Ramos (cell line): ENCODE results near the gene RIC3.
"Not testable (repeated sequence)": the region's sequence is repeated elsewhere in the genome, so short reads cannot be mapped to it uniquely, and the experiment has no call there.

Experiments used
- in situ Hi-C: fragments of 300-500 bp; cut with MboI; formaldehyde crosslinking; loops from one replicate; pipeline ENCODE4 v1.14.3; 2022; ENCODE audit warnings: low sequenced_read_pairs; ENCODE audit not compliant: unreplicated experiment

RIC3 gene

DNA sequence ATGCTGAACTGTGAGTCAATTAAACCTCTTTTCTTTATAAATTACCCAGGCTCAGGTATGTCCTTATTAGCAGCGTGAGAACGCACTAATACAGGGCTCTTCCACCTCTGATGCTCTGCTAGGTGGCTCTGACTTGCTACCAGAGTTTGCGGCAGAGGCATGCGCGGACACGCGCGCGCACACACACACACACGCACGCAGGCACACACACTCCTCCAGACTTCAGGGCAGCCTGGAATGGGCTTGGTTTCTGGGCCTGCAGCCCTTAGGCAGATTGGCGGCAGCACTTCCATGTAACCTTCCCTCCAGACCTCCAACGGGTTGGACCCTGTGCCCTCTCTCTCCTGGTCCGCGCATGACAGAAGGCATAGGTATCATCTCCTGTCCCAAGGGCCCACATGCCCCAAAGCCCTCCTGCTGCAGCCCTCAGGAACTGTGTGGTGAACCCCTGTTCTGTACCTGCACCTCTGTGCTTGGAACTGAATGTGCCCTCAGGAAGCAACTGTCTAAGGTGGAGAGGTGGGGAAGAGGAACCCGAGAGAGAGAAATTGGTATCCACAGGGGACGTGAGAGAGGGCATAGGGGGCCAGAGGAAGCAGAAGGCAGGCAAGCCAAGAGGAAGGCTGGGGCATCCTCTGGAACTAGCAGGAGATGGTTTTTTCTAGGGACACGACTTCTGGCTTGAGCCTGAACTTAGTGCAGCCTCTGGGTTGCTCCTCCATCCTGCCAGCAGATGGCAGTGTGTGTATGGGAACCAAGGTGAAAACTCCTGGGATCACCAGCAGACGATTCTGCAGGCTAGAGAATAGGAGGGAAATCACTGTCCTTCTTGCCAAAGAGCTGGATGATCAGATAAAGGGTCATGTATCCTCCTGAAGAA is 23.4 kb upstream of the RIC3 start:
- in situ Hi-C loops, result no loop called here

DNA sequence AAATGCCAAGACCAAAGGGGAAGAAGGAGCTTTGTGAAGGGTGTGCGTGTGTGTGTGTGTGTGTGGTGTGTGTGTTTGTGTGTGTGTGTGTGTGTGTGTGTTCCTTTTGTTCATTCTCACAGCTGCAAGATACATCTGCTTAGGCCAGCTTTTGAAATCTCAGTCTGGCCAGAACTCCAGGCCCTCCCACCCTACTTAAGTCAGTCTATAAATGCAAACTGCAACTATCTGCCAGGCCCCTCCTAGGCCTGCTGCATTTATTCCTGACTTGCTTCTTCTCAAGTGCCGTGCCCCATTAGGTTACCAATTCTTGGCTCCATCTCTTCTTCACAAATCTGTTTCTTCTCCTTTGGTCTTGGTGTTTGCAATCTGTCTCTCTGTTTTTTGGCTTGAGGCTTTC is 21.6 kb upstream of the RIC3 start:
- in situ Hi-C loops, result no loop called here

- in situ Hi-C loops, result no loop called here
Observed at GRCh38 chr11:8186429-8186828, 17.6 kb upstream of the RIC3 start.

GRCh38 chr11:8183111-8183510 is 14.3 kb upstream of the RIC3 start:
- in situ Hi-C loops, result no loop called here

- in situ Hi-C loops, result no loop called here
Observed at GRCh38 chr11:8180469-8180868, 11.6 kb upstream of the RIC3 start.

DNA sequence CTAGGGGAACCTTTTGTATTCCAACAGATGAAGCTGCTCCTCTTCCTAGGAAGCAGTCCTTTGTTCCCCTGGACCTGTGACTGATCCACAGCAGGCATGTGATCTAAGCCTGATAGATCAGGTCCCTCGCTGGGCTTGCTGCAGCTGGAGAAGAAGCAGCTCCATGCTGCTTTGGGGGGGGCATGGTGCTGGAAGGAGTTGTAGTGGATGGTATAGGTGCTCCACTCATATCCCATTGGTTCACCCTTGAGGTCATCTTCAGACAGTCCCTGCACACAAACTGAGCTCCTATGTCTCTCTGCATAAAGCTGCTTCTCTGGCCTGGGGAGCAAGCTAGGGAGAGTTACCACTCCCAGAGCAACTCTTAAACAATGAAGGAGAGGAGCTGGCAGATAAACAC is 9.5 kb upstream of the RIC3 start:
- in situ Hi-C loops, result no loop called here

GRCh38 chr11:8177136-8177535 is 8.3 kb upstream of the RIC3 start:
- in situ Hi-C loops, result no loop called here

DNA sequence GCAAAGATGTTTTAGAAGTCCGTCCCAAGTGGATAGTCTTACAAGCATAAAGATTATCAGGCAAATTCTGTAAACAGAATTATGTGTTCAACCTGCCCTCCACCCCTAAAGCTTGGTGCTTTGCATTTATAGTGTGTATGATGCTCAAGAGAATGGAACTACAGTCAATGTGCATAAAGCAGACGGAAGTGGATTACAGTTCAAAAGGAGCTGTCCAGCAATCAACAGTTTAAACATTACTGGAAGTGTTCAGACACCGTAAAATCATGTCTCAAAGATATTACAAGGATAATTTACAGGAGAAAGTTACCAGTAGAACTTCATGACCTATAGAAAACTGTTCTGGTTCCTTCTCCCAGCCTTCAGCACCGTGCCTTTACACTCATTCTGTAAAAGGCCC is 1.0 kb downstream of the RIC3 start:
- in situ Hi-C loops, result no loop called here

DNA sequence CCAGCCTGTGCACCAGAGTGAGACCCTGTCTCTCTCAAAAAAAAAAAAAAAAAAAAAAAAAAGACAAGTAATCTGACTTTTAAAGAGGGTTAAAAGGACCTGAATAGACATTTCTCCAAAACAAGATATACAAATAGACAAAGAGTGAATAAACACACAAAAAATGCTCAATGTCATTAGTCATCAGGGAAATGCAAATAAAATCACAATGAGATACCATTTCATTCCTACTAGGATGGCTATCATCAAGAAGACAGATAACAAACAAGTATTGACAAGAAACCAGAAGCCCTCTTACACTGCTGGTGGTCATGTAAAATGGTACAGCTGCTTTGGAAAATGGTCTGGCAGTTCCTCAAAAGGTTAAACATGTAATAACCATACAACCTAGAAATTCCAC is 4.1 kb downstream of the RIC3 start:
- in situ Hi-C loops, result no loop called here

DNA sequence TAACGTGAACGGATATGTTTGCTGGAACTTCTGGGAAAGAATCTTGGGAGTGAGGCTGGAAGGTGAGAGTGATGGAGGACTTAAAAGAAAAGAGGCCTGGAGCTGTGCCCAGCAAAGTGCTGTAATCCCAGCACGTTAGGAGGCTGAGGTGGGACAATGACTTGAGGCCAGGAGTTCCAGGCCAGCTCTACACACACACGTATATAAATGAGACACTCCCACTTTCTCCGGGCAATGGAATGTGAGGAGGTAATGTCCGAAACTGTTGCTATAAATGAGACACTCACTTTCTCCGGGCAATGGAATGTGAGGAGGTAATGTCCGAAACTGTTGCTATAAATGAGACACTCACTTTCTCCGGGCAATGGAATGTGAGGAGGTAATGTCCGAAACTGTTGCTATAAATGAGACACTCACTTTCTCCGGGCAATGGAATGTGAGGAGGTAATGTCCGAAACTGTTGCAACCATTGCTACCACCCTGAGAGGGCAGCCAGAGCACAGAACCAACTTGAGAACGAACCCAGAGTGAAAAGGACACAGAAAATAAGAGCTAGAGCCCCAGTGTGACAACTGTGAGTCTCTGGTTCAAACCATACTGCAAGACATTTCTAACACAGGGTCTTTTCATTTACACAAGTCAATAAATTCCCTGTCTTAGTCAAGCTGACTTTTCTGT is 7.1 kb downstream of the RIC3 start:
- in situ Hi-C loops, result not testable (repeated sequence)

GRCh38 chr11:8156877-8157276 is 11.9 kb downstream of the RIC3 start:
- in situ Hi-C loops, result no loop called here

DNA sequence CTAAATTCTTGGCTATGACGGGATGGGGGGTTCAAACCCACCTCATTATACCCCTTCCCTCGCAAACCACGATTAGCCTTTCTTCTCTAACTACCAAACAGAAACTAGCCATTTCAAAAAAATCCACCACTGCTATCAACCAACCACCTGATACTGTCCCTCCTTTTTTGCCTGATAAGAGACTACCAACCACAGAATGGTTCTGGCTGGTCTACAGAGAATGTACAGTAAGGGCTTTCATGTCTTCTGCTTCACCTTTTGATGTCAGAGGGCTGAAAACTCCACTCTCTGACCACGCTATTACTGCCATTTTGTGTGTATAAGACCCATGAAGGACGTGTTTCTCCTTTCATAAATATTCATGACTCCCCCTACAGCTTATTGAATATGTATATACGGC is 19.1 kb downstream of the RIC3 start:
- in situ Hi-C loops, result no loop called here

GRCh38 chr11:8138526-8138925 is 30.3 kb downstream of the RIC3 start:
- in situ Hi-C loops, result no loop called here

GRCh38 chr11:8127447-8127846 is 41.4 kb downstream of the RIC3 start:
- in situ Hi-C loops, result no loop called here

GRCh38 chr11:8126649-8127289 is 42.1 kb downstream of the RIC3 start:
- in situ Hi-C loops, result no loop called here

GRCh38 chr11:8122173-8122764 is 46.6 kb downstream of the RIC3 start:
- in situ Hi-C loops, result no loop called here

DNA sequence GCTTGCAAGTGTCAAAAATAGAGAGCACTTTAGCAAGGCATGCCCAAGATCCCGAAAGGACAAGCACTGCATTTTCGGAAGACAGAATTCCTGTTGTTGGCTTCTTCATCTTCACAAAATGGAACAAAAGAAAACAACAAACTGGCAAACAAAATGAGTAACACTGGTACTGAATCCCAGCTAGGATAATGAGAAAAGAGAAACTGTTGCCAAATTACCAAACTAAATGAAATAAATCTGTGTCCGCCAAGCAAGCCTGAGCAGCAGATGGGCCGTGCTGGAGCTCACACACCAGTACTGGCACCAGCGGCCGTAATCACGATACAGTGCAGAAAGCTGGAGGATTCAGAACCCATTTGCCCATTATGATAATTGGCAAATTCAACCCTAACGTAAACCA is 57.2 kb downstream of the RIC3 start:
- in situ Hi-C loops, result no loop called here

DNA sequence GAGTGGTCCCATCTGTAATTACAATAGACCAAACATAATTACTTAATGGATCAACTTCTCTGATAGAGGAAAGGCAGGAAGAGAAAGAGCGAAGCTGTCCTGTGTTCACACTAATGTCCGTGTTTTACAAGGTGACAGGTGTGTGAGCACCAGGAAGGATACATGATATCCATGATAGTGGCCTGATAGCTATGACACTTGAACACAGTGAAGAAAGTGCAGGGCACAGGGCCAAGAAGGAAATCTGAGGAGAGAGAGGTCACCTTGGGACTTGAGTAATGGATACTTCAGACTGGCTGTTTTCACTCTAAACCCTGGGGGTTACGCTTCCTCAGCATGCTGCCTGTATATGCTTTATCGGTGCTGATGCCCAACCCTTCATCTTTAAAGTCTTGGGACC is 58.4 kb downstream of the RIC3 start:
- in situ Hi-C loops, result no loop called here

- in situ Hi-C loops, result no loop called here
Observed at GRCh38 chr11:8109675-8110074, 59.1 kb downstream of the RIC3 start.

GRCh38 chr11:8108421-8108820 is 60.4 kb downstream of the RIC3 start:
- in situ Hi-C loops, result no loop called here

- in situ Hi-C loops, result no loop called here
Observed at GRCh38 chr11:8107642-8108041, 61.2 kb downstream of the RIC3 start.
